Fibroblast of lung (primary cell): Measurements from ENCODE around the gene DOCK4.

Experiments used
- EZH2 ChIP-seq: IDR thresholded peaks from 2 replicates; pipeline ENCODE4 v1.5.1; 2012; ENCODE audit warnings: low read length, control low read depth, mild to moderate bottlenecking; ENCODE audit errors: missing control alignments
- TF ChIP-seq, protein P1 (sequence below), 2 donors: IDR thresholded peaks in 1 of 2; conservative IDR thresholded peaks in 1 of 2; 1 replicate in 1 of 2; 2 replicates in 1 of 2; pipeline ENCODE4 v1.5.1; 2011 to 2012; ENCODE audit warnings: low read length in 2 of 2, control low read depth in 1 of 2, inconsistent platforms in 1 of 2, low read depth in 1 of 2, mild to moderate bottlenecking in 1 of 2

GRCh38 chr7:111886233-111886632, 320.0 kb downstream of the DOCK4 start:
- TF ChIP-seq EZH2 = no peak
- TF ChIP-seq, protein P1, sequence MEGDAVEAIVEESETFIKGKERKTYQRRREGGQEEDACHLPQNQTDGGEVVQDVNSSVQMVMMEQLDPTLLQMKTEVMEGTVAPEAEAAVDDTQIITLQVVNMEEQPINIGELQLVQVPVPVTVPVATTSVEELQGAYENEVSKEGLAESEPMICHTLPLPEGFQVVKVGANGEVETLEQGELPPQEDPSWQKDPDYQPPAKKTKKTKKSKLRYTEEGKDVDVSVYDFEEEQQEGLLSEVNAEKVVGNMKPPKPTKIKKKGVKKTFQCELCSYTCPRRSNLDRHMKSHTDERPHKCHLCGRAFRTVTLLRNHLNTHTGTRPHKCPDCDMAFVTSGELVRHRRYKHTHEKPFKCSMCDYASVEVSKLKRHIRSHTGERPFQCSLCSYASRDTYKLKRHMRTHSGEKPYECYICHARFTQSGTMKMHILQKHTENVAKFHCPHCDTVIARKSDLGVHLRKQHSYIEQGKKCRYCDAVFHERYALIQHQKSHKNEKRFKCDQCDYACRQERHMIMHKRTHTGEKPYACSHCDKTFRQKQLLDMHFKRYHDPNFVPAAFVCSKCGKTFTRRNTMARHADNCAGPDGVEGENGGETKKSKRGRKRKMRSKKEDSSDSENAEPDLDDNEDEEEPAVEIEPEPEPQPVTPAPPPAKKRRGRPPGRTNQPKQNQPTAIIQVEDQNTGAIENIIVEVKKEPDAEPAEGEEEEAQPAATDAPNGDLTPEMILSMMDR (conservative IDR thresholded peaks at IDR 0.05 in 1 of 2, IDR thresholded peaks at IDR 0.05 in 1 of 2; ENCODE audit: low read depth in 1 of 2, low read length in 2 of 2) = no peak
